Adrenal gland (tissue), 12 donors: ENCODE data around the gene FBXL7. TPM values are rescaled to one million over a fixed set of nuclear protein-coding genes. Genes with fewer than 3 reads are reported as not detected.

Source experiments
- DNase-seq, 7 donors: peaks; one replicate each; pipeline ENCODE4 v3.0.0-alpha.2; 2019 to 2020
- H3K27ac ChIP-seq, 5 donors: fragments of 200-600 bp; sonication (generic) in 4 of 5; 1 replicate in 3 of 5; 2 replicates in 2 of 5; pipeline versions ENCODE4 v1.5.1 to v1.8.0; 2016 to 2020; ENCODE audit warnings: mild to moderate bottlenecking in 1 of 5
- H3K27me3 ChIP-seq: fragments of 200-600 bp; 2 replicates; pipeline ENCODE4 v1.8.0; 2021
- H3K36me3 ChIP-seq, 2 donors: fragments of 200-600 bp; replicated peaks in 1 of 2; 1 replicate in 1 of 2; 2 replicates in 1 of 2; pipeline versions ENCODE4 v1.5.1 to v1.8.0; 2018 to 2022
- H3K4me1 ChIP-seq, 2 donors: fragments of 200-600 bp; replicated peaks in 1 of 2; 1 replicate in 1 of 2; 2 replicates in 1 of 2; pipeline versions ENCODE4 v1.5.1 to v1.8.0; 2018 to 2021
- H3K4me3 ChIP-seq, 4 donors: fragments of 200-600 bp; sonication (generic) in 3 of 4; one replicate each; pipeline ENCODE4 v1.5.1; 2016 to 2018
- H3K9me3 ChIP-seq, 3 donors: fragments of 200-600 bp; sonication (generic) in 1 of 3; replicated peaks in 1 of 3; 1 replicate in 2 of 3; 2 replicates in 1 of 3; pipeline versions ENCODE4 v1.5.1 to v1.8.0; 2016 to 2021
- POLR2A ChIP-seq, 2 donors: fragments of 450-650 bp; IDR thresholded peaks; one replicate each; pipeline ENCODE4 v1.6.1; 2017; ENCODE audit warnings: antibody characterized with exemption in 2 of 2, mild to moderate bottlenecking in 2 of 2, moderate library complexity in 1 of 2
- WGBS, 4 donors: extraction: QIAGEN DNeasy Blood & Tissue Kit in 2 of 4; methylation state at CpG; one replicate each; pipeline versions ENCODE4 v1.1.5 to v1.1.7; 2013 to 2017; 5-methylcytosine and 5-hydroxymethylcytosine counted together
- intact Hi-C, 2 donors: fragments of 100-400 bp; cut with DNase I; formaldehyde crosslinking; loops; one replicate each; pipeline versions ENCODE4 v1.14.1 to v1.15.0; 2022 to 2023
- polyA plus RNA-seq, 3 donors: library from polyadenylated mRNA; stranded (reverse); fragments of 200-250 nt in 2 of 3; fragments of 350-450 nt in 1 of 3; fragmentation: Illumina TruSeq in 1 of 3; extraction: RNeasy Lipid Tissue Mini Kit (QIAGEN cat#74804) in 1 of 3; gene quantifications; one replicate each; pipeline ENCODE4 v1.2.3, GENCODE V29; 2013 to 2014
- total RNA-seq, 9 donors: library from RNA; depleted of rRNA in 4 of 9; stranded (reverse); fragments of >200 nt in 4 of 9; fragments of 120-200 nt in 1 of 9; fragmentation: NEBNext Ultra II Directional in 1 of 9; extraction: Animal tissue kit (Norgen Biotek cat#: 25700) in 1 of 9; gene quantifications; one replicate each; pipeline versions ENCODE4 v1.1.0 to v1.2.4, GENCODE V29; 2013 to 2023
- TF ChIP-seq, protein P1 (sequence below), 6 experiments: fragments of 450-650 bp in 4 of 6; fragments of 200-600 bp in 2 of 6; sonication (generic) in 1 of 6; IDR thresholded peaks; 1 replicate in 5 of 6; 2 replicates in 1 of 6; pipeline versions ENCODE4 v1.5.1 to v1.8.0; 2016 to 2021; ENCODE audit warnings: antibody characterized with exemption in 6 of 6, mild to moderate bottlenecking in 2 of 6, moderate library complexity in 1 of 6
- donor health status: healthy with polysubstance abuse.
- donor health status: Bipolar disorder and iron deficiency.
- donor health status: DM: yes; HTN: yes; CAD: no.
- donor health status: DM: no; HTN: no; CAD: no.
- donor health status: DM: no; HTN: no; CAD: no.
- donor health status: DM: yes; HTN: yes; CAD: no.

FBXL7 gene
- total and polyA plus RNA-seq, 12 donors: 22.6 to 59.1 (median 34.0) TPM

- no peaks in the 10 kb centered on the region for H3K27me3 ChIP-seq
- peak overlapping the region; percentile 12 to 93 (median 73) for H3K27ac ChIP-seq
- peaks cover 0 to 18% of the 10 kb centered on the region in 2 donors for H3K4me1 ChIP-seq
- 0 to 3% (median 1%) methylated on average over 7 to 15 of the region's 15 CpGs for WGBS, 4 donors
- H3K36me3 ChIP-seq: no peaks in the 10 kb centered on the region
- H3K9me3 ChIP-seq: no peaks in the 10 kb centered on the region
- TF ChIP-seq, protein P1, sequence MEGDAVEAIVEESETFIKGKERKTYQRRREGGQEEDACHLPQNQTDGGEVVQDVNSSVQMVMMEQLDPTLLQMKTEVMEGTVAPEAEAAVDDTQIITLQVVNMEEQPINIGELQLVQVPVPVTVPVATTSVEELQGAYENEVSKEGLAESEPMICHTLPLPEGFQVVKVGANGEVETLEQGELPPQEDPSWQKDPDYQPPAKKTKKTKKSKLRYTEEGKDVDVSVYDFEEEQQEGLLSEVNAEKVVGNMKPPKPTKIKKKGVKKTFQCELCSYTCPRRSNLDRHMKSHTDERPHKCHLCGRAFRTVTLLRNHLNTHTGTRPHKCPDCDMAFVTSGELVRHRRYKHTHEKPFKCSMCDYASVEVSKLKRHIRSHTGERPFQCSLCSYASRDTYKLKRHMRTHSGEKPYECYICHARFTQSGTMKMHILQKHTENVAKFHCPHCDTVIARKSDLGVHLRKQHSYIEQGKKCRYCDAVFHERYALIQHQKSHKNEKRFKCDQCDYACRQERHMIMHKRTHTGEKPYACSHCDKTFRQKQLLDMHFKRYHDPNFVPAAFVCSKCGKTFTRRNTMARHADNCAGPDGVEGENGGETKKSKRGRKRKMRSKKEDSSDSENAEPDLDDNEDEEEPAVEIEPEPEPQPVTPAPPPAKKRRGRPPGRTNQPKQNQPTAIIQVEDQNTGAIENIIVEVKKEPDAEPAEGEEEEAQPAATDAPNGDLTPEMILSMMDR (IDR thresholded peaks at IDR 0.05): peak in 5 of 6 experiments; percentile 12 to 43 (median 33)
- peak in 1 of 2 donors; percentile 64 for TF ChIP-seq POLR2A (IDR thresholded peaks at IDR 0.05)
- peak; percentile 54 to 81 (median 74) for DNase-seq
- intact Hi-C loops: no loop called here
- peak overlapping the region; percentile 41 to 75 (median 50) for H3K4me3 ChIP-seq
Observed at GRCh38 chr5:15501091-15501791, 1.3 kb downstream of the FBXL7 start.

- intact Hi-C loops: no loop called here
- TF ChIP-seq, protein P1 (IDR thresholded peaks at IDR 0.05): no peak
- TF ChIP-seq POLR2A (IDR thresholded peaks at IDR 0.05): no peak
- Histone ChIP-seq H3K9me3 (no peaks in the 10 kb centered on the region), H3K36me3 (no peaks in the 10 kb centered on the region), H3K27ac (peak overlapping the region in 4 of 5 donors; percentile 20 to 83 (median 73)), H3K4me3 (peak overlapping the region in 3 of 4 donors; percentile 1 to 75 (median 57)), H3K4me1 (peaks cover 0 to 18% of the 10 kb centered on the region in 2 donors), H3K27me3 (no peaks in the 10 kb centered on the region)
- DNase-seq: no peak
- 6 to 17% (median 12%) methylated on average over 5 of the region's 5 CpGs for WGBS, 4 donors
Observed at GRCh38 chr5:15502208-15502607, 2.2 kb downstream of the FBXL7 start.

GRCh38 chr5:15506146-15506545 is 6.2 kb downstream of the FBXL7 start:
- Histone ChIP-seq H3K4me3 (no peak overlapping the region), H3K4me1 (peaks cover 0 to 21% of the 10 kb centered on the region in 2 donors), H3K27ac (no peak overlapping the region), H3K9me3 (no peaks in the 10 kb centered on the region), H3K36me3 (no peaks in the 10 kb centered on the region), H3K27me3 (no peaks in the 10 kb centered on the region)
- DNase-seq: no peak
- 80 to 87% (median 86%) methylated on average over 5 of the region's 5 CpGs for WGBS, 4 donors
- intact Hi-C loops: no loop called here
- no peak for TF ChIP-seq POLR2A (IDR thresholded peaks at IDR 0.05)
- TF ChIP-seq, protein P1 (IDR thresholded peaks at IDR 0.05): no peak

- WGBS, 4 donors: 93 to 97% (median 93%) methylated on average over 3 of the region's 3 CpGs
- DNase-seq: no peak
- Histone ChIP-seq H3K9me3 (no peaks in the 10 kb centered on the region), H3K4me1 (peaks cover 0 to 27% of the 10 kb centered on the region in 2 donors), H3K36me3 (no peaks in the 10 kb centered on the region), H3K27ac (no peak overlapping the region), H3K27me3 (no peaks in the 10 kb centered on the region), H3K4me3 (no peak overlapping the region)
- TF ChIP-seq, protein P1 (IDR thresholded peaks at IDR 0.05): no peak
- no peak for TF ChIP-seq POLR2A (IDR thresholded peaks at IDR 0.05)
- intact Hi-C loops: no loop called here
Observed at GRCh38 chr5:15506897-15507296, 6.9 kb downstream of the FBXL7 start.
